ENCODE data around the gene TTPAL. TPM values are rescaled to one million over a fixed set of nuclear protein-coding genes. Genes with fewer than 3 reads are reported as not detected.

TTPAL gene
- total RNA-seq, 1 experiment from 2014 or later = 21.1 TPM

GRCh38 chr20:44517454-44517853 is 41.8 kb downstream of the TTPAL start:
- no peak overlapping the region for H3K18ac ChIP-seq (ENCODE audit: insufficient read length, low read depth, low read length)
- no peak overlapping the region for H2BK20ac ChIP-seq (ENCODE audit: low read depth, low read length, poor library complexity, severe bottlenecking)
- H3K4ac ChIP-seq (ENCODE audit: low read depth, low read length) = no peak overlapping the region
- H4K8ac ChIP-seq (replicated peaks; ENCODE audit: insufficient read length, low read depth, low read length) = no peak overlapping the region
- WGBS (ENCODE audit: extremely low coverage, insufficient read length, low lambda C conversion rate) = no CpG with 5 or more reads among the region's 3 CpGs
- no peaks in the 10 kb centered on the region for H3K27me3 Mint-ChIP-seq (ENCODE audit: low read depth)
- no peak overlapping the region for H3K27ac ChIP-seq (ENCODE audit: insufficient read length, low read depth, low read length)
- H3K27ac Mint-ChIP-seq = no peak overlapping the region
- H2BK12ac ChIP-seq (ENCODE audit: insufficient read length, low read depth, low read length) = no peak overlapping the region
- no peak overlapping the region for H3K9ac ChIP-seq (ENCODE audit: extremely low read depth, insufficient read length, low read length)
- no peak overlapping the region for H2BK5ac ChIP-seq (ENCODE audit: insufficient read length, low read length)
- H4K20me1 ChIP-seq (ENCODE audit: control insufficient read depth, insufficient read depth, insufficient read length) = no peaks in the 10 kb centered on the region
- H3K4me1 Mint-ChIP-seq = peaks cover 10 to 14% of the 10 kb centered on the region in 2 experiments
- DNase-seq = no peak
- no peak overlapping the region for H2AFZ ChIP-seq (ENCODE audit: low read length)
- no peak overlapping the region for H3K4me2 ChIP-seq (ENCODE audit: insufficient read depth, insufficient read length, low read length)
- no peaks in the 10 kb centered on the region for H3K9me3 Mint-ChIP-seq
- H3K27me3 ChIP-seq (ENCODE audit: insufficient read depth, low read length) = no peaks in the 10 kb centered on the region
- H3K9me3 ChIP-seq (ENCODE audit: control insufficient read depth, low read depth, low read length) = no peaks in the 10 kb centered on the region
- peaks cover 14% of the 10 kb centered on the region; the same call in 1 of the 2 replicates for H3K79me2 ChIP-seq (ENCODE audit: insufficient read depth, low read length)
- no peak overlapping the region for H4K91ac ChIP-seq (ENCODE audit: insufficient read length, low read depth, low read length)
- H3K79me1 ChIP-seq (ENCODE audit: insufficient read depth, low read depth, low read length, poor library complexity, severe bottlenecking) = peaks cover 18% of the 10 kb centered on the region
- H3K14ac ChIP-seq (ENCODE audit: insufficient read depth, low read length) = no peak overlapping the region
- peaks cover 0 to 4% (median 0%) of the 10 kb centered on the region in 3 experiments; a peak in 2 of 7 replicates for H3K36me3 Mint-ChIP-seq (ENCODE audit: insufficient read depth in 1 of 3, low read depth in 3 of 3)
- H2BK120ac ChIP-seq (ENCODE audit: low read depth, low read length, poor library complexity, severe bottlenecking) = no peak overlapping the region
- H3T11ph ChIP-seq (ENCODE audit: low read length) = no peak overlapping the region
- H3K56ac ChIP-seq (ENCODE audit: insufficient read length, low read depth, low read length) = no peak overlapping the region
- peaks cover 3% of the 10 kb centered on the region; the same call in 1 of the 2 replicates for H3K4me1 ChIP-seq (ENCODE audit: insufficient read depth, low read length)
- no peak overlapping the region for H2AK5ac ChIP-seq (ENCODE audit: insufficient read length, low read length)
- no peak overlapping the region for H2BK15ac ChIP-seq (ENCODE audit: low read depth, low read length)
- H3K23ac ChIP-seq (ENCODE audit: insufficient read length, low read depth, low read length) = no peak overlapping the region
- no peak overlapping the region for H3K4me3 Mint-ChIP-seq
- no peak overlapping the region for H4K5ac ChIP-seq (ENCODE audit: insufficient read length, low read depth, low read length)
- TF ChIP-seq CTCF (conservative IDR thresholded peaks at IDR 0.05) = no peak
- H3K23me2 ChIP-seq (ENCODE audit: insufficient read length, low read depth, low read length, poor library complexity, severe bottlenecking) = peaks cover 3% of the 10 kb centered on the region

Data from H9 (cell line).